ENCODE results near the gene NACC1.

DNA sequence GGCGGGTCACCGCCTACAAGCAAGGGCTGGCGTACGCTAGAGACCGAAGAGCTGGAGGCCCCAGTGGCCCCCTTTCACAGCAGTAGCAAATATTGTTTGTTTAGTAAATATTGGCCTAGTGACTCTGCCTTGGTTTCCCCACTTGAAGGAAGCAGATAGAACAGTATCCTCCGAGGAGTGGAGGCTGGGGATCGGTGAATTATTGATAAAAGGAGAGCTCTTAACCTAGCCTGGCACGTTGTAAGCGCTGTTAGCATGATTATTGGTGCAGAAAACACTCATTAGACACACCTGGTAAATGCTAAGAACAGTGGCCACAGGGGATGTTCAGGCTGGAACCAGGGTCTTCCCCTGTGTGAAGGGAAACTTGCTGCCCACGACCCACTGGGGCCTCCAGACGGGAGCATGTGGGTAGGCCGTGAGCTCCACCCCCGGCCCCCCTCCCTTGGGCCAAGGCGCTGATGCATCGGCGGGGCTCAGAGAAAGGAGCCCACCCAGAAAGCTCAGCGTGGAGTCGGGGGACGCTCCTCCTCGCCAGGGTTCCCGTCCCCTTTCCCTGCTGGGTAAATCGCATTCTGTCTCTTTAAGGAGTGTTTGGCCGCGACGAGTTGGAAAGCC is 34.4 kb downstream of the NACC1 start:
- TF ChIP-seq, protein P1, sequence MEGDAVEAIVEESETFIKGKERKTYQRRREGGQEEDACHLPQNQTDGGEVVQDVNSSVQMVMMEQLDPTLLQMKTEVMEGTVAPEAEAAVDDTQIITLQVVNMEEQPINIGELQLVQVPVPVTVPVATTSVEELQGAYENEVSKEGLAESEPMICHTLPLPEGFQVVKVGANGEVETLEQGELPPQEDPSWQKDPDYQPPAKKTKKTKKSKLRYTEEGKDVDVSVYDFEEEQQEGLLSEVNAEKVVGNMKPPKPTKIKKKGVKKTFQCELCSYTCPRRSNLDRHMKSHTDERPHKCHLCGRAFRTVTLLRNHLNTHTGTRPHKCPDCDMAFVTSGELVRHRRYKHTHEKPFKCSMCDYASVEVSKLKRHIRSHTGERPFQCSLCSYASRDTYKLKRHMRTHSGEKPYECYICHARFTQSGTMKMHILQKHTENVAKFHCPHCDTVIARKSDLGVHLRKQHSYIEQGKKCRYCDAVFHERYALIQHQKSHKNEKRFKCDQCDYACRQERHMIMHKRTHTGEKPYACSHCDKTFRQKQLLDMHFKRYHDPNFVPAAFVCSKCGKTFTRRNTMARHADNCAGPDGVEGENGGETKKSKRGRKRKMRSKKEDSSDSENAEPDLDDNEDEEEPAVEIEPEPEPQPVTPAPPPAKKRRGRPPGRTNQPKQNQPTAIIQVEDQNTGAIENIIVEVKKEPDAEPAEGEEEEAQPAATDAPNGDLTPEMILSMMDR (conservative IDR thresholded peaks at IDR 0.05; ENCODE audit: low read length): no peak
- TF ChIP-seq EZH2phosphoT487 (IDR thresholded peaks at IDR 0.05; ENCODE audit: borderline replicate concordance): no peak

All from Loucy (cell line).